Activated CD8-positive, alpha-beta memory T cell treated with anti-CD3 and anti-CD28 coated beads for 36 hours (primary cell): ENCODE results near the gene ANGPTL5. TPM values are rescaled to one million over a fixed set of nuclear protein-coding genes. Genes with fewer than 3 reads are reported as not detected.

ENCODE experiments used
- total RNA-seq, 2 experiments: library from RNA; stranded (reverse); gene quantifications; one replicate each; pipeline ENCODE4 v1.2.3, GENCODE V29; 2021

The ANGPTL5 gene
- total RNA-seq, 2 experiments from 2014 or later: not detected

Other genes starting within 250 kb of the ANGPTL5 start
- gene CEP126, start 1.5 kb downstream of the ANGPTL5 start, total RNA-seq: 1 to 10 TPM; 1.2 to 1.3 TPM
- not detected for gene CFAP300, start 130.9 kb upstream of the ANGPTL5 start, total RNA-seq
- under 1 TPM; 0.04 to 0.11 TPM for gene YAP1, start 193.9 kb upstream of the ANGPTL5 start, total RNA-seq